BLaER1 (cell line): Measurements from ENCODE around the gene SH2B2.
"Not testable (repeated sequence)": the region's sequence is repeated elsewhere in the genome, so short reads cannot be mapped to it uniquely, and the experiment has no call there.

ENCODE experiments used
- H3K27ac ChIP-seq: shearing (Covaris generic); formaldehyde crosslinking; 2 replicates; pipeline ENCODE4 v1.8.1; 2022
- H3K27me3 ChIP-seq: shearing (Covaris generic); formaldehyde crosslinking; 2 replicates; pipeline ENCODE4 v1.8.1; 2022
- H3K36me3 ChIP-seq: shearing (Covaris generic); formaldehyde crosslinking; 2 replicates; pipeline ENCODE4 v1.8.1; 2022
- H3K4me1 ChIP-seq: shearing (Covaris generic); formaldehyde crosslinking; 2 replicates; pipeline ENCODE4 v1.8.1; 2022
- H3K4me2 ChIP-seq: shearing (Covaris generic); formaldehyde crosslinking; 2 replicates; pipeline ENCODE4 v1.8.1; 2022
- H3K4me3 ChIP-seq: shearing (Covaris generic); formaldehyde crosslinking; 2 replicates; pipeline ENCODE4 v1.8.1; 2022
- H3K9ac ChIP-seq: shearing (Covaris generic); formaldehyde crosslinking; 2 replicates; pipeline ENCODE4 v1.8.1; 2022
- H3K9me3 ChIP-seq: shearing (Covaris generic); formaldehyde crosslinking; 2 replicates; pipeline ENCODE4 v1.8.1; 2022
- H4K20me1 ChIP-seq: shearing (Covaris generic); formaldehyde crosslinking; 2 replicates; pipeline ENCODE4 v1.8.1; 2022
- Cebpa-rat ChIP-seq: shearing (Covaris generic); IDR thresholded peaks from 2 replicates; pipeline ENCODE4 v1.8.1; 2022

The SH2B2 gene

DNA sequence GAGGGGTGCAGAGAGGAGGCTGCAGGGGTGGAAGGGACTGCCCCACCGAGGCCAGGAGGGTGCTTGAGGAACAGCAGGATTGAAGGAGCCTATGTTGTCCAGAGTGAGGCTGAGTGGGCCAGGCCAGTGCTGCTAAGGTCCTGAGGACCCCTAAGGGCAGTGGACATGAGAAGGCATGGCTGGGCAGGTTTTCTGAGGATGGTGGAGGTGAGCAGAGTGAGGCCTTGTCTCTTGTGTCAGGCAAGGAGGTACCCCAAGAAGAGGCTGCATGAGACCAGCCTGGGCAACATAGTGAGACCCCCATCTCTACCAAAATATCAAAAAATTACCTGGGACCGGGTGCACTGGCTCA, 5.2 kb downstream of the SH2B2 start:
- Histone ChIP-seq H4K20me1 (peaks cover 94% of the 10 kb centered on the region), H3K4me1 (peaks cover 87% of the 10 kb centered on the region), H3K36me3 (peaks cover 15% of the 10 kb centered on the region; the same call in 1 of the 2 replicates), H3K27me3 (no peaks in the 10 kb centered on the region), H3K4me2 (no peak overlapping the region), H3K4me3 (no peak overlapping the region), H3K9me3 (no peaks in the 10 kb centered on the region), H3K9ac (no peak overlapping the region), H3K27ac (no peak overlapping the region)
- no peak for TF ChIP-seq Cebpa-rat

DNA sequence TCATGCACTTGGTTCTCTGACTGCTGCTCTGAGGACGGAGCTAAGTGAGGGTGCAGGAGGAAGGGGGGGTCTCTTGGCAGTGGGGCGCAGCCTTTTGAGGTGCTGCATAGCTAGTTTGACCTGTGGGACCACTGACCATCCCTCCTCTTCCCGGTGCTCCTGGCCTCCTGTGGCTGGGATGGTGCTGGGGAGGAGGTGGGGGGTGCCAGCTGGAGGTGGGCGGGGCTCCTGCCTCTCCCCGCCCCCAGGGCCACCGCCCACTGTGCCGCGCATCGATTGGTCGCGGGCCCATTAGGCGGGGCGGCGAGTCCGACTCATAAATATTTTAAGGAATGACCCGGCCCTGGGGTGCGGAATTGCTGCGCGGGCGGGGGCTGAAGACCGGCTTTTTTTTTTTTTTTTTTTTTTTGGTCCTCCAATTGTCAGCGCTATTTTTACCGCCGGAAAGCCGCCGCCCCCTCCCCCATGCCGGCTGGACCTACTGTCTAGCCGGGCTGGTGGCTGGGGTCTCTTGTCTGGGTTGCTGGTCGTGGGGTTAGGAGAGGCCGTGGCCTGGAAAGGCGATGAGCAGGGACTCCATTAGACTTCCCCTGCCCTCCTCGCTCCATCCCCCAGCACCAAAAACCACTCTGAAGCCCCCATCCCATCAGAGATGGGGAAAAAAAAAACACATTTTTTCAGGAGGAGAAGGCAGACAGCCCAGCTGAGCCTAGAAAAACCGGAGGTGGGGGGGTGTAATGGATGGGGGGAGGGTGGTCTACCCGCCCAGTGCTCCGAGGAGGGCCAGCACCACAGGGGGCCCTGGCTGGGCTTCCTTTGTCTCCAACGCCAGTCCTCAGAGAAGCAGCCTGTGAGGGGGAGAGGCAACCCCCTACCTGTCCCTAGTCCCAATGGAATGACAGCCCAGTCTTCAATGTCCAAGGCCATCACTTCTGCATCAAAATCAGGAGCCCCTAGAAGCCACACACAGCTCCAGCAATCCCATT, 6.4 kb downstream of the SH2B2 start:
- no peak for TF ChIP-seq Cebpa-rat
- Histone ChIP-seq H3K27ac (no peak overlapping the region), H3K9me3 (no peaks in the 10 kb centered on the region), H3K36me3 (peaks cover 23% of the 10 kb centered on the region; the same call in 1 of the 2 replicates), H3K27me3 (no peaks in the 10 kb centered on the region), H3K4me2 (peak overlapping the region; percentile 70), H3K4me1 (peaks cover 81% of the 10 kb centered on the region), H3K9ac (no peak overlapping the region), H3K4me3 (no peak overlapping the region), H4K20me1 (peaks cover 92% of the 10 kb centered on the region)

DNA sequence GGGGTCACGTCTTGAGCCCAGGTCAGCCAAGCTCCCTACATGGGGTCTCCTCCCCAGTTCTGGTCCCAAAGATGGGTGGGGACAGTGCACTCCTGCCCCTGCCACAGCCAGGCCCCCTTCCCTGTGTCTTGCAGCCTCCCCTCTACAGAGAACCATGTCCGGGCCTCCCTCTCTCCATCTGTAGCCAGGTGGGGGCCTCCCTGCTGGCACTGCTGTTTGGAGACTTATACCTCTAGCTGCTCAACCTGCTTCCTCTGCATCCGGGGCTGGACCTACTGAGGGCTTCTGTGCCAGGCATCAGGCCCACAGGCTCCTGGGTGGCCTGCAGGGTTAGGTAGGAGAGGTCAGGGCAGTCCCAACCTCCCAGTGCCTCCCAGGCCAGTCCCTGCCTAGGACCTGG, 7.9 kb downstream of the SH2B2 start:
- Histone ChIP-seq H3K4me3 (no peak overlapping the region), H3K4me2 (peak overlapping the region; percentile 70), H3K4me1 (peaks cover 70% of the 10 kb centered on the region), H3K9me3 (no peaks in the 10 kb centered on the region), H3K27me3 (no peaks in the 10 kb centered on the region), H3K27ac (peak overlapping the region; percentile 56; the same call in 1 of the 2 replicates), H4K20me1 (peaks cover 81% of the 10 kb centered on the region), H3K36me3 (peaks cover 23% of the 10 kb centered on the region; the same call in 1 of the 2 replicates), H3K9ac (no peak overlapping the region)
- no peak for TF ChIP-seq Cebpa-rat

DNA sequence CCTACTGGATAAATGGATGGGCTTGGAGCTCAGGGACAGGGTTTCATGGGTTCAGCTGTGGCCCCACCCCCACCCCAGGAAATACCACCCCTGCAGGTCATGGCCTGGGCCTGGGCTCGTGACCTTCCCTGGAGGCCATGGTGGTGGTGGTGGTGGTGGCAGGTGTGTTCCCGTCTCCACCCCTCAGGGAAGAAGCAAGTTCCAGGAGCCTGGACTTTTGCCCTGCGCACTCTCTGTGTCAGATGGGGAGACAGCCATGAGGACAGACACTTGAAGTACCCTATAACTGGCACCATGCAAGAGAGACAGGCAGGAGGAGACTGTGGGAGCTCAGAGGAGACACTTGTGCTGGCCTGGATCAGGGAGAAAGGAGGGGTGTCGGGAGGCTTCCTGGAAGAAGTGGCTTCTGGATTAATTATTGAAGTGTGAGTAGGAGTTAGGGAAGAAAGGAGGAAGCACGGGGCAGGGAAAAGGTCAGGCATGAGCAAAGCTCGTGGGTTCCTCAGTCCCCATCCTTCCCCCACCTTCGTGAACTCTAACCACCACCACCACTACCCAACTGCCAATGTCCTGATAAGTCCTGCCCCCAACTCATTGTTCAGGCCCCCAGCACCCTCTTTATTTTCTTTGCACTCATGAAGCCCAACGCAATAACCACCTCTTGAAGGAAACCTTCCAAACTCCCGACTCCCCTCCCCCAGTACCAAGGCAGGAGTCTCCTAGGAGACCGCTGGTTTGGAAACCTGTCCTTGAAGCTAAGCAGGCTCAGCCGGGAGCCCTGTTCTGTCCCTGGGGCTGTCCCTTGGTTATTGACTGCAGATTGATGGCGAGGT, 8.9 kb downstream of the SH2B2 start:
- Histone ChIP-seq H4K20me1 (peaks cover 73% of the 10 kb centered on the region), H3K4me3 (no peak overlapping the region), H3K4me2 (peak overlapping the region; percentile 70), H3K27ac (peak overlapping the region; percentile 56), H3K9ac (peak overlapping the region; percentile 19; the same call in 1 of the 2 replicates), H3K4me1 (peaks cover 64% of the 10 kb centered on the region), H3K27me3 (no peaks in the 10 kb centered on the region), H3K36me3 (peaks cover 28% of the 10 kb centered on the region), H3K9me3 (no peaks in the 10 kb centered on the region)
- TF ChIP-seq Cebpa-rat, result no peak

DNA sequence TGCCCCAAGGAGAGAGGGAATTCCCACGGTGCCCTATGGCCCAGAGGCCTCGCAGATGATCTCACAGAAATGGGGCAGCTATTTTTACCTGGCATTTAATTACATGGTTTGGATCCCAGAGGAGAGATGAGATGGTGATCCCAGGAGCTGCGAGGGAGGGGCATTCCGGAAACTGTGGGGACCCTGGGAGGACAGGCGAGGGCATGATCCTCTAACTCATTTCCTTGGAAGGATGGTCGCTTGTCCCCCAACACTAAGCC, 9.4 kb downstream of the SH2B2 start:
- H3K9ac ChIP-seq, result no peak overlapping the region
- H4K20me1 ChIP-seq, result peaks cover 68% of the 10 kb centered on the region
- H3K36me3 ChIP-seq, result peaks cover 28% of the 10 kb centered on the region
- no peak for TF ChIP-seq Cebpa-rat
- H3K9me3 ChIP-seq, result no peaks in the 10 kb centered on the region
- no peak overlapping the region for H3K4me3 ChIP-seq
- peaks cover 63% of the 10 kb centered on the region for H3K4me1 ChIP-seq
- no peaks in the 10 kb centered on the region for H3K27me3 ChIP-seq
- peak overlapping the region; percentile 70 for H3K4me2 ChIP-seq
- H3K27ac ChIP-seq, result peak overlapping the region; percentile 56; the same call in 1 of the 2 replicates

DNA sequence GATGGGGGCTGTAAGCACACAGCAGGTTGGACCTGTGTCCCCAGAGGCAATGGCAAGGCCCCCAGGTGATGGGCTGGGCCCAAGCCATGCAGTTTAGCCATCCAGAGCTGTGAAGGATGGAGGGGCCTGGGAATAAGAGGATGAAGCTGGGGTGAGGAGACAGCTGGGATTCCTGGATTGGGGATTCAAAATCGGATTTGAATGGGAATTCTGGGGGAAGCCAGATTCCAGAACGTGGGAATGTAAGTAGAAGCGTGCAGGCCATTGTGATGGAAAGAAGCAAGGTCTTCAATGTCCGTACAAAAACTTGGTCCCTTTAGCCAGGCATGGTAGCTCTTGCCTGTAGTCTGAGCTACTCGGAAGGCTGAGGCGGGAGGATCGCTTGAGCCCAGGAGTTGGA, 9.8 kb downstream of the SH2B2 start:
- H4K20me1 ChIP-seq, result peaks cover 63% of the 10 kb centered on the region
- H3K27me3 ChIP-seq, result no peaks in the 10 kb centered on the region
- peak overlapping the region; percentile 56; the same call in 1 of the 2 replicates for H3K27ac ChIP-seq

DNA sequence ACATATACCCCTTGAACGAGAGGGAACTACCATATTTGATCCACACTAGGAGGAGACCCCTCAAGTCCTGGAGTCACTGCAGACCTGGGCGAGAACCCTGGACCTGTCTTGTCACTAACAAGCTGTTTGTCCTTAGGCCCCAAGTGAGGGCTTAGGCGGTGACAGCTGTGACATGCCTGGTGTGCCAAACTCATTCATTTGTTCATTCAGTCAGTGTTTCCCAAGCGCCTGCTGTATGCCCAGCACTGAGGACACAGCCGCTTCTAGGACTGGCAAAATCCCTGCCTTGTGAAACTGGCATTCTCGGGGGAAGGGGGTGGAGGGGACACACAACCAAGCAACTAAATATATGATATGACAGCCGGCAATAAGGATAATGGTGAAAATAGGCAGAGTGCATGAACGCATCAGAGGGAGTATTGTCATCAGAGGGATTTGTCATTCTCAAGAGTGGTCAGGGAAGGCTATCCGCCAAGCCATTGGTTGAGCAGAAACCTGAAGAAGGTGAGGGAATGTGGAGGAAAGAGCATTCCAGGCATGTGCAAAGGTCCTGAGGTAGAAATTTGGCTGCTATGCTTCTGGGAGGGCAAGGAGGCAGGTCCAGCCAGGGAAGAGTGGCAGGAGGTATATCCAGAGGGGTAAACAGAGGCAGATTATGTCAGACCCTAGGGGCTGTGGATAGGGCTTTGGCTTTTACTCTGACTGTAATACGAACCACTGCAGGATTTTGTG, 11.0 kb downstream of the SH2B2 start:
- H3K4me1 ChIP-seq, result peaks cover 67% of the 10 kb centered on the region
- peaks cover 35% of the 10 kb centered on the region for H3K36me3 ChIP-seq
- no peaks in the 10 kb centered on the region for H3K9me3 ChIP-seq
- H3K4me2 ChIP-seq, result no peak overlapping the region
- H3K9ac ChIP-seq, result no peak overlapping the region
- H3K4me3 ChIP-seq, result no peak overlapping the region
- no peak for TF ChIP-seq Cebpa-rat
- no peak overlapping the region for H3K27ac ChIP-seq
- H4K20me1 ChIP-seq, result peaks cover 52% of the 10 kb centered on the region
- H3K27me3 ChIP-seq, result no peaks in the 10 kb centered on the region

More for the DNA sequence above, 9.8 kb downstream of the SH2B2 start:
- peaks cover 28% of the 10 kb centered on the region for H3K36me3 ChIP-seq
- no peak for TF ChIP-seq Cebpa-rat
- peaks cover 63% of the 10 kb centered on the region for H3K4me1 ChIP-seq
- no peak overlapping the region for H3K4me3 ChIP-seq
- no peaks in the 10 kb centered on the region for H3K9me3 ChIP-seq
- H3K4me2 ChIP-seq, result peak overlapping the region; percentile 70
- no peak overlapping the region for H3K9ac ChIP-seq

DNA sequence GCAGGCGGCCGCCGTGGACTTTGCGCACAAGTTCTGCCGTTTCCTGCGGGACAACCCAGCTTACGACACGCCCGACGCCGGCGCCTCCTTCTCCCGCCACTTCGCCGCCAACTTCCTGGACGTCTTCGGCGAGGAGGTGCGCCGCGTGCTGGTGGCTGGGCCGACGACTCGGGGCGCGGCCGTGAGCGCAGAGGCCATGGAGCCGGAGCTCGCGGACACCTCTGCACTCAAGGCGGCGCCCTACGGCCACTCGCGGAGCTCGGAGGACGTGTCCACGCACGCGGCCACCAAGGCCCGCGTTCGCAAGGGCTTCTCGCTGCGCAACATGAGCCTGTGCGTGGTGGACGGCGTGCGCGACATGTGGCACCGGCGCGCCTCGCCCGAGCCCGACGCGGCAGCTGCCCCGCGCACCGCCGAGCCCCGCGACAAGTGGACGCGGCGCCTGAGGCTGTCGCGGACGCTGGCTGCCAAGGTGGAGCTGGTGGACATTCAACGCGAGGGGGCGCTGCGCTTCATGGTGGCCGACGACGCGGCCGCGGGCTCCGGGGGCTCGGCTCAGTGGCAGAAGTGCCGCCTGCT, 14.1 kb downstream of the SH2B2 start:
- H3K4me2 ChIP-seq, result no peak overlapping the region
- H4K20me1 ChIP-seq, result peaks cover 21% of the 10 kb centered on the region
- H3K9ac ChIP-seq, result no peak overlapping the region
- H3K27me3 ChIP-seq, result no peaks in the 10 kb centered on the region
- no peak for TF ChIP-seq Cebpa-rat
- H3K36me3 ChIP-seq, result peaks cover 36% of the 10 kb centered on the region
- no peak overlapping the region for H3K4me3 ChIP-seq
- peak overlapping the region; percentile 93; the same call in 1 of the 2 replicates for H3K27ac ChIP-seq
- H3K9me3 ChIP-seq, result no peaks in the 10 kb centered on the region
- H3K4me1 ChIP-seq, result peaks cover 67% of the 10 kb centered on the region

DNA sequence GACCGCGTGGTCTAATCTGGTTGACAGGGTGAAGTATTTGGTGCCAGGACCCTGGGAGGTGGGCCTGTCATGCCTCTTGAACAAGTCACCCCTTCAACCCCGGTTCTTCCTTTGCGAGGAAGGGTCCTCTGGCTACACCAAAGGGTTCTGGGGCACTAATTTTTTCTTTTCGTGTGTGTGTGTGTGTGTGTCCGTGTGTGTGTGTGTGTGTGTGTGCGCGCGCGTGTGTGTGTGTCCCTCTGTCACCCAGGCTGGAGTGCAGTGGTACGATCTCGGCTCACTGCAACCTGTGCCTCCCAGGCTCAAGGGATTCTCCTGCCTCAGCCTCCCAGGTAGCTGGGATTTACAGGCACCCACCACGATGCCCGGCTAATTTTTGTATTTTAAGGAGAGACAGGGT, 14.7 kb downstream of the SH2B2 start:
- not testable (repeated sequence) for H3K4me3 ChIP-seq, H3K9ac ChIP-seq, H3K4me2 ChIP-seq, H3K27me3 ChIP-seq, H3K9me3 ChIP-seq
- Histone ChIP-seq H3K36me3 (peaks cover 36% of the 10 kb centered on the region), H3K27ac (peak overlapping the region; percentile 93), H4K20me1 (peaks cover 15% of the 10 kb centered on the region), H3K4me1 (peaks cover 67% of the 10 kb centered on the region)
